ENCODE results near the gene ABLIM3. TPM values are rescaled to one million over a fixed set of nuclear protein-coding genes. Genes with fewer than 3 reads are reported as not detected.
A peak's percentile ranks its signal among the peaks of the same experiment; 100 is the strongest.

Gene ABLIM3
- total RNA-seq, 4 donors from 2014 or later, result 4.2 to 6.5 (median 4.7) TPM

DNA sequence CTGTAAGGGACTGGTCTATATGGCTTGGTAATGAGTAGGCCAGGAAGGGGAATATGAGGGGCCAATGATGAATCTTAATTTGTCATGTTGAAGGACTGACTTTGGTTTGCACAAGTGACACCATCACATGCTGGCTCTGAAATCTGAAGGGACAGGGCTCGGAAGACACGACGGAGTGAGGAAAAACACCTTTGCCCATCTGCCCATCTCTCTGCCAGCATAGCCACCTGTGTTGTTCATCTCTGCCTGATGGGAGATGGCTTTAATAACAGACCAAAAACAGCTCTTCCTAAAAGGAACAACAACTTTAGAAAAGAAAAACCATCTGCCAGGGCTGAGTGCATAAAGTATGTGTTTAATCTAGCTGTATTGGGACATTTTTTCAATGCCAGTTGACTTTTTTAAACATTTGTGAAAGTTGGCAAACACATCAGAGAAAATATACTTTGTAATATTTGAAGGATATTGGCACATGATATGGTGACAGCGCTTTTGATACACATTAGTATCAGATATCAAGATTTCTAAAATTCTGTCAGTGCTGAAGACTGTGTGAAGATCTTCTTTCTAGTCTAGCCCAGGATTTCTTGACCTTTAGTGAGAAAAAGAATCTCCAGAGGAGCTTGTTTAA is 27.1 kb downstream of the ABLIM3 start:
- H3K27ac ChIP-seq, result no peak overlapping the region
- H3K27me3 ChIP-seq, result no peaks in the 10 kb centered on the region
- H3K36me3 ChIP-seq, result no peaks in the 10 kb centered on the region
- in situ Hi-C loops (cut with MboI; ENCODE audit: low pct_ligation_motif_present in 1 of 4, low pct_unique_long_range_greater_than_20kb in 1 of 4, low sequenced_read_pairs in 3 of 4), result no loop called here
- H3K9me3 ChIP-seq, result no peaks in the 10 kb centered on the region
- TF ChIP-seq POLR2AphosphoS5 (IDR thresholded peaks at IDR 0.05), result no peak
- no peak for TF ChIP-seq POLR2A (IDR thresholded peaks at IDR 0.05)
- TF ChIP-seq EP300 (IDR thresholded peaks at IDR 0.05; ENCODE audit: low read depth), result no peak
- TF ChIP-seq, protein P1, sequence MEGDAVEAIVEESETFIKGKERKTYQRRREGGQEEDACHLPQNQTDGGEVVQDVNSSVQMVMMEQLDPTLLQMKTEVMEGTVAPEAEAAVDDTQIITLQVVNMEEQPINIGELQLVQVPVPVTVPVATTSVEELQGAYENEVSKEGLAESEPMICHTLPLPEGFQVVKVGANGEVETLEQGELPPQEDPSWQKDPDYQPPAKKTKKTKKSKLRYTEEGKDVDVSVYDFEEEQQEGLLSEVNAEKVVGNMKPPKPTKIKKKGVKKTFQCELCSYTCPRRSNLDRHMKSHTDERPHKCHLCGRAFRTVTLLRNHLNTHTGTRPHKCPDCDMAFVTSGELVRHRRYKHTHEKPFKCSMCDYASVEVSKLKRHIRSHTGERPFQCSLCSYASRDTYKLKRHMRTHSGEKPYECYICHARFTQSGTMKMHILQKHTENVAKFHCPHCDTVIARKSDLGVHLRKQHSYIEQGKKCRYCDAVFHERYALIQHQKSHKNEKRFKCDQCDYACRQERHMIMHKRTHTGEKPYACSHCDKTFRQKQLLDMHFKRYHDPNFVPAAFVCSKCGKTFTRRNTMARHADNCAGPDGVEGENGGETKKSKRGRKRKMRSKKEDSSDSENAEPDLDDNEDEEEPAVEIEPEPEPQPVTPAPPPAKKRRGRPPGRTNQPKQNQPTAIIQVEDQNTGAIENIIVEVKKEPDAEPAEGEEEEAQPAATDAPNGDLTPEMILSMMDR (IDR thresholded peaks at IDR 0.05), result no peak
- DNase-seq, result no peak
- WGBS, 2 donors (ENCODE audit: low coverage in 1 of 2), result 98 to 100% methylated on average over 4 of the region's 4 CpGs
- intact Hi-C loops (cut with DNase I; ENCODE audit: low total_unique reads), result no loop called here
- no peak overlapping the region for H3K4me3 ChIP-seq
- no peaks in the 10 kb centered on the region for H3K4me1 ChIP-seq

DNA sequence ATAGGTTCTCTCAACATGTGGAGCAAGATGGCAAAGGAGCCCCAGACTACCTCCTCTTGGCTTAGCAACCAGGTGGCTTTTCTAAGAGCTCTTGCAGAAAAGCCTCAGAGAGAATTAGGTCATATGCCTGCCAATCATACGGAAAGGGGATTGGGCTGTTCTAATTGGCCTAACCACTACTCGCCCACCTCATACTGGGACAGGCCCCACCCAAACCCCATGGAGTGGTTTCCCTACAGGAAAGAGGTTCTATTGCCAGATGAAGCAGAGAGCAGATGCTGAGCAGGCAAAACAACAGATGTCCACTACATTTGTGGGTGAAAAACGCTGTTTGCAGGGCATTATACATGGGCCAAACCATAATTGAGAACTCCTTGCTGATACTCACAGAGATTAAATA is 29.0 kb downstream of the ABLIM3 start:
- Histone ChIP-seq H3K27me3 (no peaks in the 10 kb centered on the region), H3K9me3 (no peaks in the 10 kb centered on the region), H3K4me1 (no peaks in the 10 kb centered on the region), H3K4me3 (no peak overlapping the region), H3K36me3 (no peaks in the 10 kb centered on the region), H3K27ac (no peak overlapping the region)
- in situ Hi-C loops (cut with MboI; ENCODE audit: low pct_ligation_motif_present in 1 of 4, low pct_unique_long_range_greater_than_20kb in 1 of 4, low sequenced_read_pairs in 3 of 4), result no loop called here
- 67 to 71% methylated on average over 1 to 3 of the region's 3 CpGs for WGBS, 2 donors (ENCODE audit: low coverage in 1 of 2)
- TF ChIP-seq EP300 (IDR thresholded peaks at IDR 0.05; ENCODE audit: low read depth) (no peak), POLR2A (IDR thresholded peaks at IDR 0.05) (no peak), POLR2AphosphoS5 (IDR thresholded peaks at IDR 0.05) (no peak)
- TF ChIP-seq, protein P1 (IDR thresholded peaks at IDR 0.05), result no peak
- intact Hi-C loops (cut with DNase I; ENCODE audit: low total_unique reads), result no loop called here
- no peak for DNase-seq

DNA sequence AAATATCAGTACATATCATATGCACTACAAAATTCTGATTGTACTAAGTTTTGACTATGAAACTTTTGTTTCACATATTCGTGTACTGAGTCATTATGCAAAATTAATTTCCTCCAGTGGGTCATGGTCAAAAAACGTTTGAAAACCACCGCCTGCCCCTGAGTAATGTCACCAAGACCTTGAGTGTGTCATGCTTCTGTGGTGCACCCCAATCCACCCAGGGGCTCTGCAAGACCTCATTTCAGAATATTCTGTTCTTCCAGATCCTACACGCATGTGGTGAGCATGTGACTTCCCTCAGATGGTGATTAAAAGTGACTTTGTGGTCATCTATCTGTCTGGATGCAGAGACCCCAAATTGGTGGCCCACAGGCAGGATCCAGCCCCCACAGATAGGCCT is 31.0 kb downstream of the ABLIM3 start:
- in situ Hi-C loops (cut with MboI; ENCODE audit: low pct_ligation_motif_present in 1 of 4, low pct_unique_long_range_greater_than_20kb in 1 of 4, low sequenced_read_pairs in 3 of 4), result no loop called here
- TF ChIP-seq POLR2A (IDR thresholded peaks at IDR 0.05), result no peak
- TF ChIP-seq, protein P1 (IDR thresholded peaks at IDR 0.05), result no peak
- TF ChIP-seq EP300 (IDR thresholded peaks at IDR 0.05; ENCODE audit: low read depth), result no peak
- no peak for TF ChIP-seq POLR2AphosphoS5 (IDR thresholded peaks at IDR 0.05)
- Histone ChIP-seq H3K27ac (no peak overlapping the region), H3K36me3 (no peaks in the 10 kb centered on the region), H3K4me3 (no peak overlapping the region), H3K4me1 (no peaks in the 10 kb centered on the region), H3K27me3 (no peaks in the 10 kb centered on the region), H3K9me3 (no peaks in the 10 kb centered on the region)
- intact Hi-C loops (cut with DNase I; ENCODE audit: low total_unique reads), result no loop called here
- DNase-seq, result no peak
- 37 to 49% methylated on average over 3 to 4 of the region's 4 CpGs for WGBS, 2 donors (ENCODE audit: low coverage in 1 of 2)

DNA sequence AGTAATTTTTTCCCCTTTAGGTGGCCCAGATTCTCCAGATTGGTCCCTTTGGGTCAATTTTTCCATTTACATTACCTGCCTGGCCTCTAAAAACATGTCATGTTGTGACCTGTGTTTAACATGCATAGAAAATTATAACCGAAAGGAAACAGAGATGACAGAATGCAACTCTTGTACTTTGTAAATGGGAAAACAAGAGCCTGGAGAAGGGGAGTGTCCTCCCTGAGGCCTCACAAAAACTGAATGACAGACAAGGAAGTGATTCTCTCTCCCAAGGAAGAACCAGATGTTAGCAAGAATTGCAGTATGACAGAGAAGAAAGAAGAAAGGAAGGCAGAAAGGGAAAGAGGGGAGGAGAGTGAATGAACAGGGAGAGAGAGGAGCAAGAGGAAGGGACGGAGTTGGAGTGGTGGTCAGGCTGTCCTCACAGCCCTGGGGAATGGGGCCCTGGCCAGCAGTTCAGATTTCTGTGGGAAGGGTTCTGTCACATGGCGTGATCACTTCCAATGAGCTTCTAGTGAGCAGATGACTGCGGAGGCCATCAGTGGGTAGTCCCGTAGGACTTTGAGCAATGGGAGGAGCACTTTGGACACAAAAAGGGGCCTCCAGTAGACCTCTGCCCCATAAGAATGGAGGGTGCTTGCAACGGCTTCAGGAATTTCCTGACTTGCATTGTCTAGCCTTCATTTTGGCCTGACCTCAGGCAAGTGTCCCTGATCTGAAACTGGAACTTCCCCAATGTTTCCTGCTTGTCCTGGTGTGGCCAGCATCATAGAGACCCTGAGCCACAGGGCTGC is 31.6 kb downstream of the ABLIM3 start:
- H3K9me3 ChIP-seq, result no peaks in the 10 kb centered on the region
- no peaks in the 10 kb centered on the region for H3K27me3 ChIP-seq
- H3K36me3 ChIP-seq, result no peaks in the 10 kb centered on the region
- peak overlapping the region in 1 of 4 donors; percentile 37 for H3K27ac ChIP-seq
- in situ Hi-C loops (cut with MboI; ENCODE audit: low pct_ligation_motif_present in 1 of 4, low pct_unique_long_range_greater_than_20kb in 1 of 4, low sequenced_read_pairs in 3 of 4) (no loop called here), intact Hi-C loops (cut with DNase I; ENCODE audit: low total_unique reads) (no loop called here)
- no peak for DNase-seq
- WGBS, 2 donors (ENCODE audit: low coverage in 1 of 2), result 88 to 89% methylated on average over 3 to 6 of the region's 6 CpGs
- no peak overlapping the region for H3K4me3 ChIP-seq
- TF ChIP-seq EP300 (IDR thresholded peaks at IDR 0.05; ENCODE audit: low read depth), result no peak
- no peaks in the 10 kb centered on the region for H3K4me1 ChIP-seq

Data from transverse colon (tissue), 4 donors.